GM21360 (cell line): ENCODE data around the gene EML1.

Source experiments
- ATAC-seq: cut with Tn5 transposase; IDR thresholded peaks from one replicate; pipeline ENCODE4 v1.9.1; 2021; ENCODE audit warnings: mild to moderate bottlenecking, moderate library complexity; ENCODE audit not compliant: unreplicated experiment

EML1 gene

GRCh38 chr14:99889268-99889667 is 96.1 kb downstream of the EML1 start:
- ATAC-seq, result no peak

DNA sequence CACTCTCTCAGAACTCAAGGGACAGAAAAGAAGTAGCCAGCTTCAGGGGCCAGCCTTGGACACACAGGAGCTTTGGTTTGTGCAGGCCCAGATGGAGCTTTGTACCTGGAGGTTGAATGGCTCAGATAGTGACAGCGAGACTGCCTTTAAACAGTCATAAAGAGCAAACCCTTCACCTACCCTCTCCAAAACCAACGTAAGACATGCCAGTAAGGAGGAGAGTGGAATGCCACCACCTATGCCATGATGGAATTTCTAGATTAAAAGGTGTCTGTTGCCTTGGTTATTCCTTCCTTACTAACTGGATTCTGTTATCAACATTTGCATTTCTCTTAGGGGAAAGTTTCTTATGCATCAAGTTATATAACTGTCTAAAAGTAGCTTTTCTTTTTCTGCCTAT is 98.1 kb downstream of the EML1 start:
- no peak for ATAC-seq

GRCh38 chr14:99891900-99892299 is 98.7 kb downstream of the EML1 start:
- ATAC-seq, result no peak

GRCh38 chr14:99892406-99892805 is 99.2 kb downstream of the EML1 start:
- ATAC-seq, result no peak

GRCh38 chr14:99896361-99896760 is 103.1 kb downstream of the EML1 start:
- no peak for ATAC-seq

DNA sequence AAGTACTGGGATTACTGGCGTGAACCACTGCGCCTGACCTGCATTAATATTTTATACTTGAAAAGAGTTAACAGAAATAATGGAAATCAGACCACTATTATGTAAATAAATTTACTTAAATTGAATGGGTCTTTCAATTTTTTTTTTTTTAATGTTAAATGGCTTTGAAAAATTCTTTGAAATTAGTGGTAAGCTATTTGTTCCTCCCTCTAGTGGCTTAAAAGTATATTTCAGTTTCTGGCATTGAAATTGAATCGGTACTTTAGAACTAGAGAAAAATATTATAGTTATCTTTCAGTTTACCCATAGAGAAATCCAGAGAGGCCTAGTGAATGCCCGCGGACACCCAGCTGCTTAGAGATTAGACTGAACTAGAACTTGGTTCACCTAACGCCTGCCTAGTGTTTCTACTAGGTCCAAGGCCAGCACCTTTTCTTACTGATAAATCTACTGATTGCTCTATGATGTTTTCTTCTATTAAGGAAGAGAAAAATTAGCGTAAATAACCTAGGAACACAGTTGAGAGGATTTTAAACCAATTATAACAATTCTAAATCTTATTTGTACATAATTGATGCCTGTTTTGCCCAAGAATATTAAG is 106.5 kb downstream of the EML1 start:
- no peak for ATAC-seq

- no peak for ATAC-seq
These were observed 109.7 kb downstream of the EML1 start for GRCh38 chr14:99902925-99903324.

- no peak for ATAC-seq
These were observed 111.3 kb downstream of the EML1 start for GRCh38 chr14:99904506-99904905.

GRCh38 chr14:99905121-99905520 is 111.9 kb downstream of the EML1 start:
- ATAC-seq, result no peak

- ATAC-seq, result no peak
These were observed 114.8 kb downstream of the EML1 start for GRCh38 chr14:99907761-99908652.

- ATAC-seq, result no peak
These were observed 115.5 kb downstream of the EML1 start for GRCh38 chr14:99908653-99909250.

GRCh38 chr14:99909513-99910064 is 116.4 kb downstream of the EML1 start:
- ATAC-seq, result no peak

GRCh38 chr14:99910337-99911309 is 117.4 kb downstream of the EML1 start:
- no peak for ATAC-seq

GRCh38 chr14:99915305-99916090 is 122.3 kb downstream of the EML1 start:
- ATAC-seq, result no peak

- ATAC-seq, result no peak
These were observed 122.8 kb downstream of the EML1 start for GRCh38 chr14:99916091-99916383.

GRCh38 chr14:99918781-99919180 is 125.6 kb downstream of the EML1 start:
- no peak for ATAC-seq

DNA sequence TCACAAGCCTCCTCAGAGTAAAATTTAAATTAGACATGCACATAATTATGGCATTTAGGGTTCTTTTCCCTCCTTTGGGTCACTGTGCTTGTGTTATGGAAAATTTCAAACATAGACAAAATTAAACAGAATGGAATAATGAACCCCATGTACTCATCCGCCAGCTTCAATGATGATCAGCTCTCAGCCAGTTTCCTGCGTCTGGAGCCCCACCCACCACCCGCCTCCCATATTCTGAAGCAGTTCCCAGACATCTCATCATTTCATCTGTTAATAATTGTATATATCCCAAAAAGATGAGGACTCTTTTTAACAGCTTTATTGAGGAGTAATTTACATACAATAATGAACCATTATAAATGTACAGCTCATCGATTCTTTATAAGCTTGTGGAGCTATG is 128.2 kb downstream of the EML1 start:
- no peak for ATAC-seq

DNA sequence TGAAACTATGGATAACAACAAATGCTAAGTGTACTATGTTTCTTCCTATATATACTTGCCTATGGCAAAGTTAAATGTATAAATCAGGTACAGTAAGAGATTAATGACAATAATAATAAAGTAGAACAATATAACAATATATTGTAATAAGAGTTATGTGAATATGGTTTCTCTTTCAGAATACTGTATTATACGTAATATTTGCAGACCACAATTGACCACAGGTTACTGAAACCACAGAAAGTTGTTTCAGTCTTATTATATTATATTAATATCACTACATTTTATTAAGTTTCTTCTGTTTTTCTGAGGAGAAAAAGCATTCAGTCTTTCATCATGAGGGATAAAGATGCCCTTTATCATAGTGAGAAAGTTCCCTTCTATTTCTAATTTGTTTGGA is 131.2 kb downstream of the EML1 start:
- ATAC-seq, result no peak

- ATAC-seq, result no peak
These were observed 132.3 kb downstream of the EML1 start for GRCh38 chr14:99925471-99925870.

DNA sequence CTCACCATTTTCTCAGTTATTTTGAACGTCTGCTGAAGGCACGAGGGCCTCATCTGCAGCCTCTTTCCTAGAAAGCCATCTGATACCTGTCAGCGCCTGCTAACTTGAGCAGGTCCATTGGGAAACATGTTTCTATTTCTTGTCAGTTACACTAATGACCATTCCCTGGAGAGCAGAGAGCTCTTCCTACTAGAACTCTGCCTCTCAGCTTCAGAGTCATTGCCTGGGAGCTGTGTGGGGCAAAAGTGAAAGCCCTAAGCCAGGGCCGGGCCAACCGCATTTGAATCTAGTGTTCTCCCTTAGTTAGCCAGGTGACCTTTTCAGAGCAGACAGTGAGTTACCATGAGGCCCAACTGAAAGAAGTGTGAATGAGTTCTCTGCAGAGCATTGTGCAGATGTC is 135.8 kb downstream of the EML1 start:
- ATAC-seq, result no peak
